ENCODE data around the gene TBCEL. TPM values are rescaled to one million over a fixed set of nuclear protein-coding genes. Genes with fewer than 3 reads are reported as not detected.

Gene TBCEL
- total RNA-seq, 1 experiment from 2014 or later, result 17.7 TPM

GRCh38 chr11:121066623-121067022 lies 42.7 kb downstream of the TBCEL start (continued):
- TF ChIP-seq REST (IDR thresholded peaks at IDR 0.05; ENCODE audit: low read depth), result no peak
- no peak for TF ChIP-seq SRF (IDR thresholded peaks at IDR 0.05; ENCODE audit: low read depth)
- TF ChIP-seq POLR2AphosphoS5 (IDR thresholded peaks at IDR 0.05; ENCODE audit: low read depth, low read length), result no peak
- no peak for TF ChIP-seq SIN3A (IDR thresholded peaks at IDR 0.05; ENCODE audit: low read depth)
- TF ChIP-seq ELF1 (IDR thresholded peaks at IDR 0.05; ENCODE audit: borderline replicate concordance, low read depth), result no peak
- no peak for TF ChIP-seq MAX (IDR thresholded peaks at IDR 0.05)
- TF ChIP-seq JUND (IDR thresholded peaks at IDR 0.05), result no peak

- H3K27ac ChIP-seq (ENCODE audit: low read depth, low read length), result no peak overlapping the region
- H3K9me2 ChIP-seq (ENCODE audit: insufficient read depth), result no peaks in the 10 kb centered on the region
These were observed 43.1 kb downstream of the TBCEL start for GRCh38 chr11:121067026-121067425.

More at GRCh38 chr11:121067026-121067425, 43.1 kb downstream of the TBCEL start:
- no peak for TF ChIP-seq TCF7L2 (IDR thresholded peaks at IDR 0.05; ENCODE audit: borderline replicate concordance, extremely low read depth, insufficient read depth, insufficient read length)
- no peak for TF ChIP-seq REST (IDR thresholded peaks at IDR 0.05; ENCODE audit: low read depth)
- TF ChIP-seq CTCF (IDR thresholded peaks at IDR 0.05 in 2 of 3, conservative IDR thresholded peaks at IDR 0.05 in 1 of 3; ENCODE audit: borderline replicate concordance in 1 of 3, insufficient read depth in 1 of 3, low read depth in 2 of 3, low read length in 2 of 3), result no peak
- TF ChIP-seq ZBTB33 (IDR thresholded peaks at IDR 0.05; ENCODE audit: extremely low read depth, insufficient replicate concordance, low read length), result no peak
- TF ChIP-seq ZFX (IDR thresholded peaks at IDR 0.05), result no peak
- ChIA-PET CTCF (no interaction called here), RAD21 (ENCODE audit: low non-redundant PET in 1 of 2, low total read pairs in 2 of 2, uncharacterized antibody in 2 of 2, unreplicated experiment in 2 of 2) (no interaction called here), POLR2A (no interaction called here)
- Histone ChIP-seq H3K4me1 (ENCODE audit: control insufficient read depth in 1 of 2, insufficient read depth in 2 of 2, low read length in 2 of 2) (no peaks in the 10 kb centered on the region), H3K79me2 (ENCODE audit: insufficient read depth, low read length) (no peaks in the 10 kb centered on the region), H3K9ac (ENCODE audit: low read length) (no peak overlapping the region), H4K20me1 (ENCODE audit: insufficient read depth) (no peaks in the 10 kb centered on the region), H3K4me3 (replicated peaks in 1 of 2; ENCODE audit: low read depth in 1 of 2, low read length in 2 of 2) (no peak overlapping the region), H3K4me2 (ENCODE audit: low read length) (no peak overlapping the region), H3K9me3 (ENCODE audit: control insufficient read depth in 1 of 2, insufficient read depth in 1 of 2, low read depth in 1 of 2, low read length in 2 of 2) (no peaks in the 10 kb centered on the region; a peak in 1 of 4 replicates), H2AFZ (ENCODE audit: low read depth, low read length, poor library complexity, severe bottlenecking) (no peak overlapping the region), H3K27me3 (ENCODE audit: insufficient read depth, low read length) (no peaks in the 10 kb centered on the region), H3K36me3 (ENCODE audit: control insufficient read depth in 1 of 2, insufficient read depth in 2 of 2, low read length in 2 of 2) (peaks cover 1 to 15% of the 10 kb centered on the region in 2 experiments; a peak in 2 of 4 replicates)
- BruUV-seq (replicated peaks), result no TSS peak
- DNase-seq (ENCODE audit: low read depth, low spot score) (no peak), ATAC-seq (no peak)
- intact Hi-C loops (cut with micrococcal nuclease), result no loop called here
